IPS DF 4.7 (cell line): ENCODE results near the gene PTPRN2.

ENCODE experiments used
- DNase-seq: peaks from one replicate; pipeline ENCODE4 v3.0.0-alpha.2; 2013; ENCODE audit warnings: low spot score; ENCODE audit errors: extremely low read depth

PTPRN2 gene

GRCh38 chr7:158369866-158370265 lies 217.8 kb downstream of the PTPRN2 start:
- DNase-seq: no peak

DNA sequence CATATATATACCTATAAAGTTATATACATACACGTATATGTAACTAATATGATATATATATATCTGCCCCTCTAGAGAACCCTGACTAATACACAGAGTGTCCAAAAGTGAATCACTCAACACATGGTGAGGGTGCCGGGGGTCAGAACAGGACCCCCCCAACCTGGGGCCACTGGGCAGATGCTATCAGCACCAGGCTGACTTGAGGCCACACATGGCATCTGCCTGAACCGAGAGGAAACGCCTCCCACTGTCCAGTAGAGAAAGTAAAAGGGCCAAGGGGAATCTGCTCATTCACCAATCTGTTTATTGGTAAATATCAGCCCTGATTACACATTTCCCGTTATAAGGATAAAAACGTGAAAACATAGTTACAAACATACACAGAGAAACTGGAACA lies 218.3 kb downstream of the PTPRN2 start:
- no peak for DNase-seq

- DNase-seq: no peak
These were observed 219.2 kb downstream of the PTPRN2 start for GRCh38 chr7:158368449-158368848.

DNA sequence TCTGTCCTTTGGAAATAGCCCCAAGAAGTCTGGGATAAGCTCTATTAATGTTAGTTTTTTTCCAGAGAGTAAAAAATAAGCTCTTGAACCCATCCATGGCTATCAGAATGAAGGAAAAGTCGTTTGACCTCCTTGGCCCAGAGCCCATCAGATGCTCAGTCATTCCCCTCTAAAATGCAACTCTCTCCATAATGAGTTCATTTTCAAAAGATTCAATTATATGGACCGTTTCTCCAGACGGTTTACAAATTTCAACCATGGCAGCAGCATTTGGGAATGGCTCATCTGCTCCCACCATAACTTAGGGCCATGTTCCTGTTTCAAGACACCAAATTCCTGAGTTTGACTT lies 220.0 kb downstream of the PTPRN2 start:
- DNase-seq: no peak

DNA sequence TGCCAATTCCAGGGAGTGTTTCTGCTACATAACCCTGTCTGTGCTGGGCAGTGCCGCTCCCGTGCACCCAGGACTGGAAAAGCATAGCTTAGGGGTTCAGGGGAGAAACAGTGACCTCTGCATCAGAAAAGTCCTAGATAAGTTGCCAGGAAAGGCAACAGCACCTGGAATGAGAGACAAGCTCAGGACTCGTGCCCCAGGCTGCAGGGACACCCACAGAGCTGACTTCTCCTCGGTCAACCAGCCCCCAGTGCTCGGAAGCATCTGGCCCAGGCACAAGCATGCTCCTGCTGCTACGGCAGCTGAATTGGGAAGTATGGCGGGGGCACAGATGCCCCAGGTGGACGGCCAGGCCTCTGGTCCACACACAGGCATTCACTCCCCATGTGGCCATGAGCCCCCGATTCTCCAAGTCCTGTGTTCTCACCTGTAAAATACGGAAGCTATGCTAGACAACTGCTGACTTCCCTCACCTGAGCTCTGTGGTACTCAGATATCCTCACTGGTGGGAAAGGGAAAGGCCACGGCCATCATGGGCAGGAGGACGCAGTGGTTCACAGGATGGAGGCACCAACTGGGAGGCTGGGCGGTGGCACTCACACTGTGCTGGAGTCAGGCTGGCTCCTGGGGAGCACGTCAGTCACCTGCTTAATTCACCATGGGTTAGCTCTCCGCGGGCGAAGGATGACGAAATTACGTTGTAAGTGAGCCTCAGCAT lies 220.5 kb downstream of the PTPRN2 start:
- DNase-seq: no peak

DNA sequence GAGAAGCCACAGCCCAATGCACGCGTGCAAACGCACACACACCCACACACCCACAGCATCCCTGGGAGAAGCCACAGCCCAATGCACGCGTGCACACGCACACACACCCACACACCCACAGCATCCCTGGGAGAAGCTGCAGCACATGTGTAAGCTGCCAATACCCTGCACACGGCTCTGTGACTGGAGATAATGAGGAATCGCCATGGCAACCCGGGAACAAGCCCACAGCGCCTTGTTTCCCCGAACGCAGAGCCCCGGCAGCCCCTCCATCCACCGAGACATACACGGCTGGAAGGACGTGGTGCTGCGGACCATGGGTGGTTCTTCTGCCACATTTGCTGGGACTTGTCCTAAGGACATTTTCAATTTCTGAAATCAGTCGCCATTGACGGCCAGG lies 221.3 kb downstream of the PTPRN2 start:
- DNase-seq: no peak

- no peak for DNase-seq
These were observed 222.4 kb downstream of the PTPRN2 start for GRCh38 chr7:158365267-158365666.

- DNase-seq: no peak
These were observed 223.2 kb downstream of the PTPRN2 start for GRCh38 chr7:158364451-158364850.

- DNase-seq: no peak
These were observed 224.4 kb downstream of the PTPRN2 start for GRCh38 chr7:158362912-158363905.

- DNase-seq: no peak
These were observed 225.6 kb downstream of the PTPRN2 start for GRCh38 chr7:158362001-158362400.

- DNase-seq: no peak
These were observed 226.2 kb downstream of the PTPRN2 start for GRCh38 chr7:158361326-158361946.

DNA sequence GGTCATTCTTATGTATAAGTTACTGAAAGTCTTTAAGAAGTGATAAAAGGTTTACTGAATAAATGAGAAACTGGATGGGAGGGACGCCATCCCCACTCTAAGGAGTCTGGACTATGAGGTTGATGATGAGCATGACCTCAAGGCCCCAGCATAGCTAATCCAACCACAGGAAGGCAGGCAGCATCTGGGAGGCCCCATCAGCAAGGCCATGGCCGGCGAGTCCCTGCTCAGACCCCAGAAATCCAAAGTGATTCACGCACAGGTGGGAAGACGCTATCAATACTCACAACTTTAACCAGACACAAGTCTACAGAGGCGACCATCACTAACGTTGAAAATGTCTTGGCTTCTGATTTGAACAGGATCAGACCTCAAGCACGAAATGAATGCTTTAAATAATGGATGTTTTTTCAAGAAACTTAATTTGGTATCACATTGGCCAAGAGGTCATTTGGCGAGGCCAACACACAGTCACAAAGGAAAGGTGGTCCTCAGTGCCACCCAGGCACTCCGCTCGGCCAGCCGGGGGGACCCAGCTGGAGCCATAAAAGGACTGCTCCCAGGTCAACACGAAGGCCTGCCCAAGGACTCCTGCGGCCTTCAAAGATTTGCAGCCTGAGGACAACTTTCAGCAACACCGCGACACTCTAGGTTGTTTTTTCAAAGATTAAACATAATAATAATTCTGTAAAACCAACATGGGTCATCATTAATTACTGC lies 228.5 kb downstream of the PTPRN2 start:
- DNase-seq: no peak

GRCh38 chr7:158357898-158358821 lies 229.5 kb downstream of the PTPRN2 start:
- DNase-seq: no peak

- no peak for DNase-seq
These were observed 230.3 kb downstream of the PTPRN2 start for GRCh38 chr7:158357106-158357897.

GRCh38 chr7:158356454-158356853 lies 231.2 kb downstream of the PTPRN2 start:
- DNase-seq: no peak

- no peak for DNase-seq
These were observed 232.1 kb downstream of the PTPRN2 start for GRCh38 chr7:158355456-158356065.

DNA sequence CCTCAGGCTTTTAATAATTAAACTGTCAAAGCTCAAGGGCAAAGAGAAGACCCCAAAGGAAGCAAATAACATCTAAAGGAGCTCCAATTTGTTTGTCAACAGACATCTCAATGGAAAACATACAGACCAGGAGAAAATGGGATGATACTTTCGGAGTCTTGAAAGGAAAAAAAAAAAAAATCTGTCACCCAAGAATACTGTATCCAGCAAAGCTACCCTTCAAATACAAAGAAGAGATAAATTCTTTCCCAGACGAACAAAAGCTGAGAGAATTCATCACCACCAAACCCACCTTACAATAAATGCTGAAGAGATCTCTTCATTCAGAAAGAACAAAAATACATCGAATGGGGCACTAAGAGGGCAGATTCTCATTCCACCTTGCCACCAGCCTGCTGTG lies 232.8 kb downstream of the PTPRN2 start:
- DNase-seq: no peak

- no peak for DNase-seq
These were observed 233.7 kb downstream of the PTPRN2 start for GRCh38 chr7:158353606-158354570.
